HG03060 (cell line): ENCODE results near the gene EFCAB7.

Experiments
- ATAC-seq: cut with Tn5 transposase; IDR thresholded peaks from one replicate; pipeline ENCODE4 v1.9.1; 2021; ENCODE audit warnings: low read depth, moderate number of reproducible peaks; ENCODE audit not compliant: unreplicated experiment

EFCAB7 gene

DNA sequence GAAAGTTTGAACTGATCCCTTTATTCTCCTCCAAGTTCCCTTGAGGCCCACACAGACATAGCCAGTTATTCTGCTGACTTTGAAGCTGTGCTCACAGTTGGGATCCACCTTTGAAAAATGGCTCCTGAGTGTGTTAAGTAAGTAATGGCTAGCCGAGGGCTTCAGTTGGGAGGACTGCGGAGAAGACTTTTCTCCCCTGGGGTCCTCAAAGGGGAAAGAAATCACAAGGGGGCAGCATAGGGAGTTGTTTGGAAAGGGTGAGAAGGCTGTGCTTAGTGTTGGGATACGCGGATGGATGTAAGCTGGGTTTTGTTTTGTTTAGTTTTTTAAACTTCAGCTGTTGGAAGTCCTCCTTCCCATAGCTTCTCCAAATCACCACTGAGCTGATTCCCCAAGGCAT lies 78.1 kb downstream of the EFCAB7 start:
- ATAC-seq: no peak

DNA sequence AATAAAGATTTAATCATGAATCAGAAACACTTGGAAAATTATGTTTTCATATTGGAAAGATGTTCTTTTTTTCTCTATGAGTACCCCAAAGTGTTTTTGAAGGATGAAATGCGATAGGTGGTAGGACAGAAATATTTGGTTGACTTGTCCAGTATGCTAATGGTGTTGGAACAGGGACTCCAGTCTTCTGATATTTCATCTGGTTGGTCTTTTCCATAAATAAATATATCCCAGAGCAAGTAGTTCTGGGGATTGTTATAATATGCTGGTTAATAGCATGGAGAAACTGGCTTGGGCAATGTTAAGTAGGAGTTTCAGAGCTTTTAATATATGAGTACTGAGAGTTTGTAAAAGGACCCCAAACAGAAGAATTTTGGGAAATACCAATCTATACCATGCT lies 78.6 kb downstream of the EFCAB7 start:
- no peak for ATAC-seq

DNA sequence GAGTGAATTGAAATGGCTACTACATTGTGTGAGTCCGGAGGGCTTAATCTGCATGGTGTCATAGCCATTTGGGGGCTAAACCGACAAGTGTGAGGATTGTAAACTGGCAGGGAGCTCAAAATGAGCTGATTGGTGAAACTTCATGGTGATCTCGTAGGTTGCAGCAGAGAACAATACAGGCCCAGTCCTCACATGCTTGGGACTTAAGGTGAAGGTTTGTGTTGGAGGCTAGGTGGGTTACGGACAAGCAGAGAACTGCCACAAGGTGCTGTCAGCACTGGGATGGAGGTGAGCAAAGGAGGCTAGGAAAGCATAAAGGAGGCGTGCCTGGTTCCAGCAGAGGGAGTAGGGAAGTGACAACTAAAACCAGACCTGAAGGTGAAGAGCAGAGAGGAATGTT lies 79.3 kb downstream of the EFCAB7 start:
- ATAC-seq: no peak

DNA sequence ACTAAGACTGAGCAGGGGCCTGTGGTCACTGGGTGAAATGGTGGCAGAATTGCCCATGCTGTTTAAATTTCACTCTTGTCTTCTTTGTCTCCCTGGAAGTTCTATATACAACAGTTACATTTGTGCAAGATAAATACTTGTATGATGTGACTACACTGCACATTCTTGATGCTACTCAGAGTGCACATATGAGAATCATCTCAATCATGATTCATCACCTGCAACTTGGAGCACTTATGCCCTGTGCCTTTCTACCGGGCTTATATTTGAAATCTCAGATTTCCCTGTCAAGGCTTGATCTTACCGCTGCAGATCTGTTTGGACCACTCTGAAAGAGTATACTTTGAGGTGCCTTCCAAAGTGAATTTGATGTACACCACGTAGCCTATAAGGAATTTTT lies 80.5 kb downstream of the EFCAB7 start:
- ATAC-seq: no peak

DNA sequence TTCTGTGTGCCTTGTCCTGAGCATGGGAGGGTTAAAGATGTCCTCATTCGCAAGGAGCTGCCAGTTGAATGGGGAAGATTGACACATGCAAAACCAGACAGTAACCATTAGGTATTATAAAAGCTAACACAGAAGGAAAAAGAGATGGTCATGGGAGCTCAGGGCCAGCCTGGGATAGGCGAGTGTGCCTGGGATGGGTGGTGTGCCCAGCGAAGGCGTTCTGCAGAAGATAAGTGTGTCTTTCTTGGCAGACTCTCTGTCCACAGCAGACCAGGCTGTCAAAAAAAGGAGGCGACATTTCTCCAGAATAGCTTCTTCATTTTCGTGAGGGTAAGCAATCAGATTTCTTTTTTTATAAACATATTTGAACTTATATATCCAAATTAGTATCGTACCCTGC lies 84.0 kb downstream of the EFCAB7 start:
- ATAC-seq: no peak

DNA sequence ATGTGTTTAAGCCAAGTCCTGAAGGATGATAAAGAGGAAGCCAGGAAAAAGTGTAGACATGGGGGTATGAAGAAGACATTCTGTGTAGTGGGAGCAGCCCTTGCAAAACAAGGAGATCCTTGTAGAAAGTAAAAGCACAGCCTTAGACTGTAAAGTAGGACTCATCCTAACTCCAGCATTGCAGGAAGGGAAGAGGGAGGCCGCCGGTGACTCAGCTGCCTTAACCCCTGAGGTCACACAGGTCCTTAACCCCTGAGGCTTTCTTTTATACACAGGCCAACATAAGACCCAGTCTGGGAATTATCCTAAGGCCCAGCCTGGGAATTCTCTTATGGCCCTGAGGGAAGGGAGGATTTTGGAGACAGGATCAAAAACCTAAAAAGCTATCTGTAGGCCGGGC lies 87.9 kb downstream of the EFCAB7 start:
- ATAC-seq: no peak

DNA sequence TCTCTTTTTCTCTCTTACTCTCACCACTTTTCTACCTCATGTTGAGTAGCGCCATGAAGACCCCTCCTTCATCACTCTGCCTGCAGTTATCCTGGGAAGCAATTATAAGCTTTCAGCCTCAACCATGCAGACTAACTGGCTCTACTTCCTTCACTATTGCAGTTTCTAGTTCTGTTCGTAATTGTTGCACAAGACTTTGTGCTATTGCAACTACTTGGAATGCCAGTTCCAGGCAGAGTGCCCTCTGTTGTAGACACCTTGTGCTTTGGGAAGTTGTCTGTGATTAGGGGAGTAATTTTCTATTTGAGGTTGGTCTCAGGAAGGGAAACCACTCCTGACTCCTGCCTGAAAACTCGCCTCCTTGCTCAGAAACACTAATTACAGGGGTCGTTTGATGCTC lies 89.2 kb downstream of the EFCAB7 start:
- no peak for ATAC-seq

DNA sequence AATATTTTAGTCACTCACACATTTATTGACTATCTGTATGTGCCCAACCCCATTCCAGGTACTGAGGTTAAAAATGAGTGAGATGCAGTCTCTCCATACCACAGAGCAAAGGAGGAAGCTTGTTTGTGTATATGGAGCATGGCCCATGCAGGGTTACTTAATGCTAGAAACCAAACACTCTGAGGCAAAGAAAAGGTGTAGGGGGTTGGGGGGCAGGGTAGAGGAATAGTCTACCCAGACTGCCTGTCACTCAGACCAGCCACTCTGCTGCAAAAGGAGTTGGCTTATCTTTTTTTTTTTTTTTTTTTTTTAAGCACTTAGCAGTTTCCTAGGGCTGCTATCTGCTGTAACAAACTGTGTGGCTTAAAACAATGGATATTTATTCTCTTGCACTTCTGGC lies 89.6 kb downstream of the EFCAB7 start:
- no peak for ATAC-seq

DNA sequence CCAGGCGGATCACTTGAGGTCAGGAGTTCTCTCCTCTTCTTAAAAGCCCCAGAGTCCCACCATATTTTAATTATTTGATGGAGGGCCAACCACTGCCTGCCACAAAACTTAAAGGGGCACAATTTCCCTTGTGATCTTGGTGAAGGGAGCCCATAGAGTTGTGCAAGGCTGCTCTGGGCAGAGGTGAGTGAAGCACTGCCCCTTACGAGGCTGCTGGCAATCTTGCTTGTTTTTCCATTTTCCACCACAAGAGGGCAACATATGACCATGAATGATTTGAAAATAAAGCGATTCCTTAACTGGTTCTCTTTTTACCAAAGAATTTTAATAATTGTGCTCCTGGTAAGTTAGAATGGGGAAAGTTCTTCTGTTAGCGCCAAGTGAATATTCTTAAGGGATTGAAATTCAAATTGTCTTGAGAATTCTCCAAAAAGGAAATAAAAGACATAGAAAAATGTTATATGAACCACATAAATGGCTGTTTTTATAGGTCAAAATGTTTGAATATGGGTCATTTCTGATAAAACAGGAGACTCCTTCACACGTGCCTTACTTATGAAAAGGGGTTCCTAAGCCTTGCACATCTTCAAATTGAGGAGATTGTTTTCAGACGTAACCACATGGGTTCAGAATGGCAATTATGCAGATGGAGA lies 92.6 kb downstream of the EFCAB7 start:
- ATAC-seq: no peak

DNA sequence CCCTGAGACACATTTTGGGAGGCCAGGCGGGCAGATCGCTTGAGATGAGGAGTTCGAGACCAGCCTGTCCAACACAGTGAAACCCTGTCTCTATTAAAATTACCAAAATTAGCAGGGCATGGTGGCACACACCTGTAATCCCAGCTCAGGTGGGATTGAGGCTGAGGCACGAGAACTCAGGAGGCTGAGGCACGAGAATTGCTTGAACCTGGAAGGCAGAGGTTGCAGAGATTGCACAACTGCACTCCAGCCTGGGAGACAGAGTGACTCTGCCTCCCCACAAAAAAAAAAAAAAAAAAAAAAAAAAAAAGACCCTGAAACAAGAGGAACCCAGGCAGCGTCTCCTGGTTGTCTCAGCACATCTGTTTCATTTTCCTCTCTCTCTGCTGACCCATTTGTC lies 94.1 kb downstream of the EFCAB7 start:
- ATAC-seq: no peak

DNA sequence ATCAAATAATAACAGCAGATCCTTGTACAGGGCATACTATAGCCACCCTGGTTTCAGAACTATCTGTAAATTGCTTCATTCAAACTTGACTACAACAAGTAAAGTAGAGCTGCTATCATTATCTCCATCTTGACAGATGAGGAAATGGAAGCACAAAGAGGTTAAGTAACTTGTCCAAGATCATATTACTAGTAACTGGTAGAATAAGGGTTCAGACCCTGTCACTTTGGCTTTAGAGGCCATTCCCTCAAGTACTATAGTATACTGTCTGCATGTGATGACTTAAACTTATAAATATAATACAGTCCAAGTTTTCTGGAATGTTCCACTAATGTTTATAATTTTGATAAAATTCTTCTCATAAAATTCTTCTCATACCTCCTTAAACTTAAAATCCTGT lies 94.7 kb downstream of the EFCAB7 start:
- no peak for ATAC-seq

DNA sequence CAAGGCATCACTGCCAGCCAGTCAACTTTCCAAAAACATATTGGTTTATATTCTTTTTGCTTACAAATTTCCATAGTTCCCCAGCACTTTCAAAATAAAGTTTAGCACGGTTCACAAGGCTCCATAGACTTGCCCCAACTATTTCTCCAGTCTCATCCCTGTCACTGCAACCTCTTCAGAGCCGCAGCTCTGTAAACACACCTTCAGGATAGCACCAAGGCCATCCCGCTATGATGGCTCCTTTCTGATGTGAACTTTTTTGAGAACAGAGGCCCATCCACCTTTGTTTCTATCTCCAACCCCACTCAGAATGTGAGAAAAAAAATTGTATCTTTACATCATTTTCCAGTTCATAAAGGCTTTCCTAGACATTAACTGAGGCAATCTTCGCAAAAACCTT lies 96.2 kb downstream of the EFCAB7 start:
- no peak for ATAC-seq

DNA sequence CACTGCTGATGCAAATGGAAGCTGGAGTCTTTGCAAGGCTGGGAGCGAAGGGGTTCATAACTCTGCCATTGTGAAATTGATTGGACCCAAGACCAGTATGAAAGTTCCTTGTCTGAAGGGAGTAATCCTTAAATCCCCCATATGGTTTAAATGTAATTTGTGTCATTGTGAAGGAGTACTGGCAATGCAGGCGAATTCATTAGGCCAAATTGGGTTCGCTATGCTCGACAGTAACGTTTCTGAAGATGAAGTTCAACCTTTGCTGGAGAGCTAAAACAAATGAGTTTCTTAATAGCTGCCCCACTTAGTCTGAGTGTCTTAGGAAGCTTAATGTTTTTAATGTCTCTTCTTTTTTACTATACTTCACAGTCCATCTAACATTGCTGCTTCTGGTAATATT lies 97.3 kb downstream of the EFCAB7 start:
- no peak for ATAC-seq

DNA sequence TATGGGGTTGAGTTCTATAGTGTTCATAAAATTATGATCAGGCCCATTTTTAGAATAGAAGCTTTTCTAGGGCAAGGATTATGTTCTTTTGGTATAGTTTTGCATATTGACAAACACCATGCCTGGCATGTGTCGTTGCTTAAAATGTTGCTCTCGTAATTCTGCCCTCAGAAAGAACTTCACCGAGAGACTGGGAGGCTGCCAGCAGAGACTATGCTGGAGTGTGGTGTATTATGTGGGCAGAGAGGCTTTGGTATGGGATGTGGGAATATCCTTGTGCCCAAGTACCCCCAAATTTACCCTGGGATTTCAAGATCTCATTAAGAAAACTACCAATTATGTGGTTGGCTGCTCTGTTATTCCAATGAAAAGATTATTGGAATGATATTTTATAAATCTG lies 97.8 kb downstream of the EFCAB7 start:
- ATAC-seq: no peak

DNA sequence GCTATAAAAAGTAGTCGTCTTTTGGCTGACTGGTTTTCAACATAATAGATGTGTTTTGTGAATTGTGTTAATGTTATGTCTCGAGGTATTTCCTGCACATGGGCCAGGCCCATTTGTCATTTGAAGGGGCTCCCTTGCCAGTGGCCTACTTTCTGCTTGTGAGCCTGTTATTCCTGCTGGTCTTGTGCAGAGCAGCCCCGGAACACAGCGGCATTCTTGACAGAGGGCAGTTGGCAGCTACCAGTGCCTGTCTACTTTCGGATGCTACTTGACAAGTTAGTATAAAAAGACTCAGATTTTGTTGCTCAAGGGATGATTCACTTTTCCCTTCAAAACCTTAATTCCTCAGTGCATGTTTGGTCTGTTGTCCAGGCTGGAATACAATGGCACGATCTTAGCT lies 98.4 kb downstream of the EFCAB7 start:
- ATAC-seq: no peak
